GM21526 (cell line): Measurements from ENCODE around the gene SPRYD7.
"Not testable (repeated sequence)": the region's sequence is repeated elsewhere in the genome, so short reads cannot be mapped to it uniquely, and the experiment has no call there.

ENCODE experiments used
- ATAC-seq: cut with Tn5 transposase; IDR thresholded peaks from one replicate; pipeline ENCODE4 v1.9.1; 2021; ENCODE audit warnings: moderate library complexity; ENCODE audit not compliant: unreplicated experiment, low FRiP score

The SPRYD7 gene

GRCh38 chr13:49936075-49936967 is at the start of gene SPRYD7:
Gene SPRYD7 (minus strand): TSS chr13:49936340. CDS start chr13:49936235, 105 bp downstream.
- ATAC-seq: peak; percentile 98

- no peak for ATAC-seq
These were observed 49.0 kb upstream of the SPRYD7 start for GRCh38 chr13:49985129-49985528.

- ATAC-seq: no peak
These were observed 44.1 kb upstream of the SPRYD7 start for GRCh38 chr13:49980266-49980665.

- ATAC-seq: no peak
These were observed 41.9 kb upstream of the SPRYD7 start for GRCh38 chr13:49977992-49978391.

GRCh38 chr13:49976314-49977258 is 40.4 kb upstream of the SPRYD7 start:
- ATAC-seq: peak; percentile 80

- ATAC-seq: no peak
These were observed 39.7 kb upstream of the SPRYD7 start for GRCh38 chr13:49975826-49976225.

GRCh38 chr13:49972709-49973108 is 36.6 kb upstream of the SPRYD7 start:
- no peak for ATAC-seq

GRCh38 chr13:49967456-49967855 is 31.3 kb upstream of the SPRYD7 start:
- ATAC-seq: no peak

- no peak for ATAC-seq
These were observed 22.2 kb upstream of the SPRYD7 start for GRCh38 chr13:49958321-49958720.

GRCh38 chr13:49956131-49956530 is 20.0 kb upstream of the SPRYD7 start:
- ATAC-seq: no peak

GRCh38 chr13:49954674-49955455 is 18.7 kb upstream of the SPRYD7 start:
- ATAC-seq: no peak

GRCh38 chr13:49953560-49953959 is 17.4 kb upstream of the SPRYD7 start:
- ATAC-seq: no peak

GRCh38 chr13:49951754-49952535 is 15.8 kb upstream of the SPRYD7 start:
- ATAC-seq: no peak

- not testable (repeated sequence) for ATAC-seq
These were observed 12.7 kb upstream of the SPRYD7 start for GRCh38 chr13:49948777-49949270.

GRCh38 chr13:49939321-49939720 is 3.2 kb upstream of the SPRYD7 start:
- ATAC-seq: no peak

GRCh38 chr13:49938921-49939320 is 2.8 kb upstream of the SPRYD7 start:
- no peak for ATAC-seq

GRCh38 chr13:49938314-49938713 is 2.2 kb upstream of the SPRYD7 start:
- no peak for ATAC-seq

- no peak for ATAC-seq
These were observed 781 bp upstream of the SPRYD7 start for GRCh38 chr13:49936968-49937273.

GRCh38 chr13:49935171-49936074 is 717 bp downstream of the SPRYD7 start:
- ATAC-seq: peak; percentile 28
